ENCODE measurements around the gene PCDHB2. TPM values are rescaled to one million over a fixed set of nuclear protein-coding genes. Genes with fewer than 3 reads are reported as not detected.

Gene PCDHB2
- total and polyA plus RNA-seq, 2 of the 8 experiments (the other 6 are each of a cell fraction or from before 2014, with no cell fraction given): 28.8 to 29.2 TPM

DNA sequence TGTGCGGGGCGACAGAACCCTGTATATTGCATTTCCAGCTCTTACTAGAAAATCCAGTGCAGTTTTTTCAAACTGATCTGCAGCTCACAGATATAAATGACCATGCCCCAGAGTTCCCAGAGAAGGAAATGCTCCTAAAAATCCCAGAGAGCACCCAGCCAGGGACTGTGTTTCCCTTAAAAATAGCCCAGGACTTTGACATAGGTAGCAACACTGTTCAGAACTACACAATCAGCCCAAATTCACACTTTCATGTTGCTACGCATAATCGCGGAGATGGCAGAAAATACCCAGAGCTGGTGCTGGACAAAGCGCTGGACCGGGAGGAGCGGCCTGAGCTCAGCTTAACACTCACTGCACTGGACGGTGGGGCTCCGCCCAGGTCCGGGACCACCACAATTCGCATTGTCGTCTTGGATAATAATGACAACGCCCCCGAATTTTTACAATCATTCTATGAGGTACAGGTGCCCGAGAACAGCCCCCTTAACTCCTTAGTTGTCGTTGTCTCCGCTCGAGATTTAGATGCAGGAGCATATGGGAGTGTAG lies 41.4 kb downstream of the PCDHB2 start (continued):
- TF ChIP-seq, protein P1, sequence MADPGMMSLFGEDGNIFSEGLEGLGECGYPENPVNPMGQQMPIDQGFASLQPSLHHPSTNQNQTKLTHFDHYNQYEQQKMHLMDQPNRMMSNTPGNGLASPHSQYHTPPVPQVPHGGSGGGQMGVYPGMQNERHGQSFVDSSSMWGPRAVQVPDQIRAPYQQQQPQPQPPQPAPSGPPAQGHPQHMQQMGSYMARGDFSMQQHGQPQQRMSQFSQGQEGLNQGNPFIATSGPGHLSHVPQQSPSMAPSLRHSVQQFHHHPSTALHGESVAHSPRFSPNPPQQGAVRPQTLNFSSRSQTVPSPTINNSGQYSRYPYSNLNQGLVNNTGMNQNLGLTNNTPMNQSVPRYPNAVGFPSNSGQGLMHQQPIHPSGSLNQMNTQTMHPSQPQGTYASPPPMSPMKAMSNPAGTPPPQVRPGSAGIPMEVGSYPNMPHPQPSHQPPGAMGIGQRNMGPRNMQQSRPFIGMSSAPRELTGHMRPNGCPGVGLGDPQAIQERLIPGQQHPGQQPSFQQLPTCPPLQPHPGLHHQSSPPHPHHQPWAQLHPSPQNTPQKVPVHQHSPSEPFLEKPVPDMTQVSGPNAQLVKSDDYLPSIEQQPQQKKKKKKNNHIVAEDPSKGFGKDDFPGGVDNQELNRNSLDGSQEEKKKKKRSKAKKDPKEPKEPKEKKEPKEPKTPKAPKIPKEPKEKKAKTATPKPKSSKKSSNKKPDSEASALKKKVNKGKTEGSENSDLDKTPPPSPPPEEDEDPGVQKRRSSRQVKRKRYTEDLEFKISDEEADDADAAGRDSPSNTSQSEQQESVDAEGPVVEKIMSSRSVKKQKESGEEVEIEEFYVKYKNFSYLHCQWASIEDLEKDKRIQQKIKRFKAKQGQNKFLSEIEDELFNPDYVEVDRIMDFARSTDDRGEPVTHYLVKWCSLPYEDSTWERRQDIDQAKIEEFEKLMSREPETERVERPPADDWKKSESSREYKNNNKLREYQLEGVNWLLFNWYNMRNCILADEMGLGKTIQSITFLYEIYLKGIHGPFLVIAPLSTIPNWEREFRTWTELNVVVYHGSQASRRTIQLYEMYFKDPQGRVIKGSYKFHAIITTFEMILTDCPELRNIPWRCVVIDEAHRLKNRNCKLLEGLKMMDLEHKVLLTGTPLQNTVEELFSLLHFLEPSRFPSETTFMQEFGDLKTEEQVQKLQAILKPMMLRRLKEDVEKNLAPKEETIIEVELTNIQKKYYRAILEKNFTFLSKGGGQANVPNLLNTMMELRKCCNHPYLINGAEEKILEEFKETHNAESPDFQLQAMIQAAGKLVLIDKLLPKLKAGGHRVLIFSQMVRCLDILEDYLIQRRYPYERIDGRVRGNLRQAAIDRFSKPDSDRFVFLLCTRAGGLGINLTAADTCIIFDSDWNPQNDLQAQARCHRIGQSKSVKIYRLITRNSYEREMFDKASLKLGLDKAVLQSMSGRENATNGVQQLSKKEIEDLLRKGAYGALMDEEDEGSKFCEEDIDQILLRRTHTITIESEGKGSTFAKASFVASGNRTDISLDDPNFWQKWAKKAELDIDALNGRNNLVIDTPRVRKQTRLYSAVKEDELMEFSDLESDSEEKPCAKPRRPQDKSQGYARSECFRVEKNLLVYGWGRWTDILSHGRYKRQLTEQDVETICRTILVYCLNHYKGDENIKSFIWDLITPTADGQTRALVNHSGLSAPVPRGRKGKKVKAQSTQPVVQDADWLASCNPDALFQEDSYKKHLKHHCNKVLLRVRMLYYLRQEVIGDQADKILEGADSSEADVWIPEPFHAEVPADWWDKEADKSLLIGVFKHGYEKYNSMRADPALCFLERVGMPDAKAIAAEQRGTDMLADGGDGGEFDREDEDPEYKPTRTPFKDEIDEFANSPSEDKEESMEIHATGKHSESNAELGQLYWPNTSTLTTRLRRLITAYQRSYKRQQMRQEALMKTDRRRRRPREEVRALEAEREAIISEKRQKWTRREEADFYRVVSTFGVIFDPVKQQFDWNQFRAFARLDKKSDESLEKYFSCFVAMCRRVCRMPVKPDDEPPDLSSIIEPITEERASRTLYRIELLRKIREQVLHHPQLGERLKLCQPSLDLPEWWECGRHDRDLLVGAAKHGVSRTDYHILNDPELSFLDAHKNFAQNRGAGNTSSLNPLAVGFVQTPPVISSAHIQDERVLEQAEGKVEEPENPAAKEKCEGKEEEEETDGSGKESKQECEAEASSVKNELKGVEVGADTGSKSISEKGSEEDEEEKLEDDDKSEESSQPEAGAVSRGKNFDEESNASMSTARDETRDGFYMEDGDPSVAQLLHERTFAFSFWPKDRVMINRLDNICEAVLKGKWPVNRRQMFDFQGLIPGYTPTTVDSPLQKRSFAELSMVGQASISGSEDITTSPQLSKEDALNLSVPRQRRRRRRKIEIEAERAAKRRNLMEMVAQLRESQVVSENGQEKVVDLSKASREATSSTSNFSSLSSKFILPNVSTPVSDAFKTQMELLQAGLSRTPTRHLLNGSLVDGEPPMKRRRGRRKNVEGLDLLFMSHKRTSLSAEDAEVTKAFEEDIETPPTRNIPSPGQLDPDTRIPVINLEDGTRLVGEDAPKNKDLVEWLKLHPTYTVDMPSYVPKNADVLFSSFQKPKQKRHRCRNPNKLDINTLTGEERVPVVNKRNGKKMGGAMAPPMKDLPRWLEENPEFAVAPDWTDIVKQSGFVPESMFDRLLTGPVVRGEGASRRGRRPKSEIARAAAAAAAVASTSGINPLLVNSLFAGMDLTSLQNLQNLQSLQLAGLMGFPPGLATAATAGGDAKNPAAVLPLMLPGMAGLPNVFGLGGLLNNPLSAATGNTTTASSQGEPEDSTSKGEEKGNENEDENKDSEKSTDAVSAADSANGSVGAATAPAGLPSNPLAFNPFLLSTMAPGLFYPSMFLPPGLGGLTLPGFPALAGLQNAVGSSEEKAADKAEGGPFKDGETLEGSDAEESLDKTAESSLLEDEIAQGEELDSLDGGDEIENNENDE (IDR thresholded peaks at IDR 0.05; ENCODE audit: insufficient replicate concordance, low read length): no peak
- TF ChIP-seq CHD2 (IDR thresholded peaks at IDR 0.05; ENCODE audit: low read length): no peak
- no peak for TF ChIP-seq SAP30 (IDR thresholded peaks at IDR 0.05; ENCODE audit: insufficient read depth, insufficient replicate concordance, low read length)
- no peak for TF ChIP-seq CTBP2 (IDR thresholded peaks at IDR 0.05; ENCODE audit: borderline replicate concordance, insufficient read depth, insufficient read length, low read length)
